MM.1S (cell line): ENCODE results near the gene CLCF1.

Experiments
- CTCF ChIP-seq: fragments of 300-600 bp; sonication (generic); IDR thresholded peaks from 2 replicates; pipeline ENCODE4 v1.5.1; 2016; ENCODE audit warnings: antibody characterized with exemption, low read length, mixed read lengths
- EZH2 ChIP-seq: fragments of 300-600 bp; sonication (generic); optimal IDR thresholded peaks from 2 replicates; pipeline ENCODE3; 2017; ENCODE audit warnings: low read depth, mild to moderate bottlenecking, antibody characterized with exemption, low read length, mixed read lengths

DNA sequence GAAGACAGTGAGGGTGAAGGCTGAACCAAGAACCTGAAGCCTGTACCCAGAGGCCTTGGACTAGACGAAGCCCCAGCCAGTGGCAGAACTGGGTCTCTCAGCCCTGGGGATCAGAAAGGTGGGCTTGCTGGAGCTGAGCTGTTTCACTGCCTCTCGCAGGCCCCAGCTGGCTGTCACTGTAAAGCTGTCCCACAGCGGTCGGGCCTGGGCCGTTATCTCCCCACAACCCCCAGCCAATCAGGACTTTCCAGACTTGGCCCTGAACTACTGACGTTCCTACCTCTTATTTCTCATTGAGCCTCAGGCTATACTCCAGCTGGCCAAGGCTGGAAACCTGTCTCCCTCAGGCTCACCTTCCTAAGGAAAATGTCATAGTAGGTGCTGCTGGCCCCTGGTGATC, 24.1 kb upstream of the CLCF1 start:
- TF ChIP-seq EZH2, result no peak
- TF ChIP-seq CTCF, result no peak
